Ovary (tissue), 9 donors: ENCODE data around the gene UNC13B. TPM values are rescaled to one million over a fixed set of nuclear protein-coding genes. Genes with fewer than 3 reads are reported as not detected.

ENCODE experiments used
- DNase-seq, 5 donors: peaks; one replicate each; pipeline ENCODE4 v3.0.0-alpha.2; 2019 to 2020
- H3K27ac ChIP-seq, 2 donors: fragments of 200-600 bp; one replicate each; pipeline versions ENCODE4 v1.5.1 to v1.8.0; 2019 to 2022
- H3K27me3 ChIP-seq: fragments of 200-600 bp; one replicate; pipeline ENCODE4 v1.8.0; 2022
- H3K36me3 ChIP-seq: fragments of 200-600 bp; sonication (generic); one replicate; pipeline ENCODE4 v1.5.1; 2019
- H3K4me1 ChIP-seq: one replicate; pipeline ENCODE4 v1.8.1; 2013; ENCODE audit warnings: mild to moderate bottlenecking, moderate library complexity; ENCODE audit not compliant: insufficient read depth
- H3K4me3 ChIP-seq: fragments of 200-600 bp; sonication (generic); one replicate; pipeline ENCODE4 v1.5.1; 2017
- H3K9me3 ChIP-seq, 2 donors: fragments of 200-600 bp in 1 of 2; sonication (generic) in 1 of 2; one replicate each; pipeline versions ENCODE4 v1.5.1 to v1.8.1; 2013 to 2019; ENCODE audit warnings: mild to moderate bottlenecking in 1 of 2, moderate library complexity in 1 of 2
- EP300 ChIP-seq: sonication (generic); formaldehyde crosslinking; IDR thresholded peaks from one replicate; pipeline ENCODE4 v1.6.1; 2017; ENCODE audit warnings: antibody characterized with exemption
- POLR2A ChIP-seq: fragments of 450-650 bp; IDR thresholded peaks from one replicate; pipeline ENCODE4 v1.6.1; 2017; ENCODE audit warnings: antibody characterized with exemption, mild to moderate bottlenecking, moderate library complexity
- WGBS, 3 donors: extraction: QIAGEN DNeasy Blood & Tissue Kit in 1 of 3; methylation state at CpG; one replicate each; pipeline versions ENCODE4 v1.1.5 to v1.1.7; 2013 to 2017; 5-methylcytosine and 5-hydroxymethylcytosine counted together
- intact Hi-C, 4 donors: fragments of 100-400 bp; cut with DNase I; formaldehyde crosslinking; loops; one replicate each; pipeline versions ENCODE4 v1.11.0 to v1.15.1; 2022 to 2023
- polyA plus RNA-seq, 2 donors: library from polyadenylated mRNA; stranded (reverse); fragments of 200-250 nt in 1 of 2; fragments of 350-450 nt in 1 of 2; fragmentation: Illumina TruSeq in 1 of 2; extraction: RNeasy Lipid Tissue Mini Kit (QIAGEN cat#74804) in 1 of 2; gene quantifications; one replicate each; pipeline ENCODE4 v1.2.3, GENCODE V29; 2013 to 2014
- total RNA-seq, 7 donors: library from RNA; depleted of rRNA in 2 of 7; stranded (reverse); fragments of >200 nt in 2 of 7; fragmentation: NEBNext Ultra II Directional in 3 of 7; extraction: Animal tissue kit (Norgen Biotek cat#: 25700) in 3 of 7; gene quantifications; one replicate each; pipeline versions ENCODE4 v1.1.0 to v1.2.4, GENCODE V29; 2016 to 2023
- TF ChIP-seq, protein P1 (sequence below), 3 donors: fragments of 450-650 bp in 2 of 3; fragments of 200-600 bp in 1 of 3; IDR thresholded peaks; one replicate each; pipeline versions ENCODE4 v1.5.1 to v1.8.0; 2016 to 2022; ENCODE audit warnings: antibody characterized with exemption in 3 of 3, mild to moderate bottlenecking in 1 of 3
- donor health status: DM: no; HTN: no; CAD: no; lungs with moderate emphysema.
- donor health status: DM: no; HTN: no; CAD: no.
- donor health status: Bipolar disorder and iron deficiency.
- donor health status: DM: yes; HTN: yes; CAD: no.
- donor health status: DM: no; HTN: no; CAD: no.
- donor health status: DM: yes; HTN: yes; CAD: no.

The UNC13B gene
- total and polyA plus RNA-seq, 9 donors, result 5.7 to 30.2 (median 16.6) TPM

DNA sequence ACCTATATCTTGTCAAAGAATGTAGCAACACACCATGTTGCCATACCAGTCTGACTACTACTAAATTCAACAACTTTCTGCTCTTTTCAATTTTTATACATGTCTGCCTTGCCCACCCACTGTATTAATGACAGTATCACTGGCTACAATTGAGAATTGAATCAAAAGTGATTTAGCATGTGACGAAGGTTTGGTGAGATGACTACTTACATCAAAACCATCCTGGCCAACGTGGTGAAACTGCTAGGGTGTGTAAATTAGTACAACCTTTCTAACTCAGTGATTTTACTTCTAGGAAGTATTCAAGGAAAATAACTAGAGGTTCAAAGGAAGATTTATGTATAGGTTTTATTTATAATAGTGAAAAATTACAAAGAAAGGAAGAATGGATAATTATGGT is 109.8 kb downstream of the UNC13B start:
- 33 to 71% (median 38%) methylated on average over 2 of the region's 2 CpGs for WGBS, 3 donors
- Histone ChIP-seq H3K27ac (no peak overlapping the region), H3K4me3 (no peak overlapping the region), H3K9me3 (no peaks in the 10 kb centered on the region), H3K4me1 (peaks cover 2% of the 10 kb centered on the region), H3K36me3 (no peaks in the 10 kb centered on the region), H3K27me3 (no peaks in the 10 kb centered on the region)
- TF ChIP-seq, protein P1, sequence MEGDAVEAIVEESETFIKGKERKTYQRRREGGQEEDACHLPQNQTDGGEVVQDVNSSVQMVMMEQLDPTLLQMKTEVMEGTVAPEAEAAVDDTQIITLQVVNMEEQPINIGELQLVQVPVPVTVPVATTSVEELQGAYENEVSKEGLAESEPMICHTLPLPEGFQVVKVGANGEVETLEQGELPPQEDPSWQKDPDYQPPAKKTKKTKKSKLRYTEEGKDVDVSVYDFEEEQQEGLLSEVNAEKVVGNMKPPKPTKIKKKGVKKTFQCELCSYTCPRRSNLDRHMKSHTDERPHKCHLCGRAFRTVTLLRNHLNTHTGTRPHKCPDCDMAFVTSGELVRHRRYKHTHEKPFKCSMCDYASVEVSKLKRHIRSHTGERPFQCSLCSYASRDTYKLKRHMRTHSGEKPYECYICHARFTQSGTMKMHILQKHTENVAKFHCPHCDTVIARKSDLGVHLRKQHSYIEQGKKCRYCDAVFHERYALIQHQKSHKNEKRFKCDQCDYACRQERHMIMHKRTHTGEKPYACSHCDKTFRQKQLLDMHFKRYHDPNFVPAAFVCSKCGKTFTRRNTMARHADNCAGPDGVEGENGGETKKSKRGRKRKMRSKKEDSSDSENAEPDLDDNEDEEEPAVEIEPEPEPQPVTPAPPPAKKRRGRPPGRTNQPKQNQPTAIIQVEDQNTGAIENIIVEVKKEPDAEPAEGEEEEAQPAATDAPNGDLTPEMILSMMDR (IDR thresholded peaks at IDR 0.05), result no peak
- TF ChIP-seq POLR2A, result no peak
- DNase-seq, result no peak
- intact Hi-C loops, result no loop called here

DNA sequence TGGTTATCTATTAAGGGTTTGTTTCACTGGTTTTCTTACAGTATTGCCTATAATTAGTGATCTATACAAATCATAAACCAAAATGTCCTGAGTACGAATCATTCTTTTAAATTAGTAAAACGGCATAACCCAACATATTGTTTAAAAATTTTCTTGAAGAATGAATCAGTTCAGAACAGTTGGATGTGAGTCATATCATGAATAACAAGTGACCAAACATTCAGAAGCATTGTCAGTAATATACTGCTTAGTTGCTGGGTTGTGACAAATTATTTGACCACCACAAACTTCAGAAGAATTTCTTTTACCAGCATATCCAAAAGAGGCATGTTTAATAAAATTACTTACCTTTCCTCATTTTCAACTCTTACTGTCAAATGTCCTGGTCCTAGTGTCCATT is 111.2 kb downstream of the UNC13B start:
- Histone ChIP-seq H3K27me3 (no peaks in the 10 kb centered on the region), H3K4me3 (no peak overlapping the region), H3K27ac (no peak overlapping the region), H3K4me1 (peaks cover 2% of the 10 kb centered on the region), H3K9me3 (no peaks in the 10 kb centered on the region), H3K36me3 (no peaks in the 10 kb centered on the region)
- WGBS, 3 donors, result 81 to 86% (median 86%) methylated on average over 2 of the region's 2 CpGs
- intact Hi-C loops, result no loop called here
- no peak for DNase-seq
- no peak for TF ChIP-seq POLR2A
- TF ChIP-seq EP300, result no peak
- TF ChIP-seq, protein P1 (IDR thresholded peaks at IDR 0.05), result no peak

DNA sequence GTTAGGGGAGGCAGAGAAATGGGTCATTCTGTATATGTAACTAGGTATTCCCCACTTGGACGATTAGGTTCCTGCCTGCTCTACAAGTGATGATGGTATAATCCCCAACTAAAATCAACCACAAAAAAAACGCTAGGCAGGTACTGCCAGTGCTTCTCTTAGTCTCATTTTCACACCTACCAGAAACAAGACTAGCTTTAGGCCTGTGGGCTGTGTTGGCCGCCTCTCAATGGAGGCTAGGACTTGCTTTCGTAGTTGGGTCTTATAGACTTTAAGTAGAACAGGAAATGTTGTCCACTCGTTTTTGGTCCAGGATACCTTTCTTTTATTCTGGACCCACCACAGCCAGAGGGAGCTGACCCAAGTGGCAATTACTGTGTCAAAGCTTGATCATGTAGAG is 111.8 kb downstream of the UNC13B start:
- no peaks in the 10 kb centered on the region for H3K9me3 ChIP-seq
- intact Hi-C loops, result no loop called here
- H3K4me1 ChIP-seq, result peaks cover 2% of the 10 kb centered on the region
- H3K27ac ChIP-seq, result no peak overlapping the region
- TF ChIP-seq EP300, result no peak
- TF ChIP-seq POLR2A, result no peak
- TF ChIP-seq, protein P1 (IDR thresholded peaks at IDR 0.05), result no peak
- no peak overlapping the region for H3K4me3 ChIP-seq
- WGBS, 3 donors, result 91 to 92% (median 91%) methylated on average over 5 of the region's 5 CpGs
- H3K36me3 ChIP-seq, result no peaks in the 10 kb centered on the region
- no peaks in the 10 kb centered on the region for H3K27me3 ChIP-seq
- DNase-seq, result no peak

DNA sequence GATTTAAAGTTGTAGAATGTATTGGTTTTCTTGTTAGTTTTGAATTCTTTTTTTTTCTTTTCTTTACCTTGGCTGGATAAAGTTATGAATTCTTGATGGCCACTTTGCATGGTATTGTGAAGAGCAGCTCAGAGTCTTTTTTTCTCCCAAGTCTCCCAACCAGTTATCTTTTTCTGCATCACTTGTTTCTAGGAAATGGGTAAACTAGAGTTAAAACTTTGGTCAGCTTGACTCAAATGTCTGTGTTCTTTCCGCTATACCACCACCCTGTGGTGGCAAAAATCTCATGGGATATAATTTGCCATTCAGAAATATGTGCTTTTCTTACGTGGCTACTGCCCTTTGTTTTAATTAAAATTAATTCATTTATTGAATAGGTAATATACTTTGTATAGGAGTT is 113.2 kb downstream of the UNC13B start:
- Histone ChIP-seq H3K4me1 (peaks cover 2% of the 10 kb centered on the region), H3K27ac (no peak overlapping the region), H3K36me3 (no peaks in the 10 kb centered on the region), H3K4me3 (no peak overlapping the region), H3K27me3 (no peaks in the 10 kb centered on the region), H3K9me3 (no peaks in the 10 kb centered on the region)
- no peak for DNase-seq
- TF ChIP-seq EP300 (no peak), POLR2A (no peak)
- TF ChIP-seq, protein P1 (IDR thresholded peaks at IDR 0.05), result no peak
- intact Hi-C loops, result no loop called here
- WGBS, 3 donors, result 76 to 86% (median 77%) methylated on average over 2 of the region's 2 CpGs

DNA sequence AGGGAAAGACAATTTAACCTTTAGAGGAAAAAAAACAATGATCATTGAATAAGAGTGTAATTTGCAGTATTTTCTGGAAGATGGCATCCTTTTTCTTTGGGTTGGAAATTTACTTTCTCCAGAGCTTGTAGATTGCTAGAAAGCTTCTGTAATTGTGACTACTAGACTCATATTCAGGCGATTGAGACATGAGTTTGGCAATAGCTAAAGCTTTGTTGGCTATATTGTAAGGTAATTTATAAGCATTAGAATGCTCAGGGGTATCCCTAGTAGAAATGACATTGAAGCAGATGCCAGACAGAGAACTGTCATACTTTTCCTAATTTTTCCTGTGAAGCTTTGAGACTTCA is 115.3 kb downstream of the UNC13B start:
- no peak for DNase-seq
- no peak overlapping the region for H3K27ac ChIP-seq
- TF ChIP-seq, protein P1 (IDR thresholded peaks at IDR 0.05), result no peak
- no peak for TF ChIP-seq EP300
- no peak for TF ChIP-seq POLR2A
- intact Hi-C loops, result no loop called here
- H3K27me3 ChIP-seq, result no peaks in the 10 kb centered on the region
- H3K4me1 ChIP-seq, result peaks cover 2% of the 10 kb centered on the region
- no peak overlapping the region for H3K4me3 ChIP-seq
- H3K9me3 ChIP-seq, result no peaks in the 10 kb centered on the region
- H3K36me3 ChIP-seq, result no peaks in the 10 kb centered on the region
- WGBS, 3 donors, result 41 to 63% (median 63%) methylated on average over 1 of the region's 1 CpG
